ENCODE data around the gene NAP1L4. TPM values are rescaled to one million over a fixed set of nuclear protein-coding genes. Genes with fewer than 3 reads are reported as not detected.
"Not testable (repeated sequence)": the region's sequence is repeated elsewhere in the genome, so short reads cannot be mapped to it uniquely, and the experiment has no call there.

NAP1L4 gene
- total RNA-seq, 1 donor: 72.0 TPM

DNA sequence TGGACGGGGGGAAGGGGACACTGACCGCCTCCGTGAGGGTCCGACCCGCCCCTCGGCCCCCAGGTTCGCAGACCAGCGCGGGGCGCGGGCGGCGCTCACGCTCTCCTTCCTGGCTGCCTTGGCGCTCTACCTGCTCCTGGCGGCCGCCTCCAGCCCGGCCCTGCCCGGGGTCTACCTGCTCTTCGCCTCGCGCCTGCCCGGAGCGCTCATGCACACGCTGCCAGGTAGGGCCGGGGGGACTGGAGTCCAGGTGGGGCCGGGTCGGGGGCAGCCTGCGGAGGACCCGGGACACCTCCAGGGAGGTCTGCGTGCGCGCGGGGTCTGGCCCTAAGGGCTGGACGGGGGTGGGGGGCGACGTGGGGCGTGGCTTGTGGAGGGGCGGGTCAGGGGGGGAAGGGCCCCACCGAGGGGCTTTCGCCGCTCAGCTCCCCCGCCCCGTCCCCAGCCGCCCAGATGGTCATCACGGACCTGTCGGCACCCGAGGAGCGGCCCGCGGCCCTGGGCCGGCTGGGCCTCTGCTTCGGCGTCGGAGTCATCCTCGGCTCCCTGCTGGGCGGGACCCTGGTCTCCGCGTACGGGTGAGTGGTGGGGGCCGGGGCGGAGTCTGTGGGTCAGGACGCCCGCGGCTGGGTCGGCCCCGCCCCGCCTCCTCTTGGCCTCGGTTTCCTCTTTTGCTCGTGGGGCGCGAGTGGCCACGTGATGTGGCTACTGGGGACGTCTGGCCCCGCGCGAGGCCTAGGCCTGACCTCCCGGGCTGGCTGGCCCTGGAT, 82.8 kb downstream of the NAP1L4 start:
- Histone ChIP-seq H2AFZ (ENCODE audit: low read length) (no peak overlapping the region), H3K4me1 (ENCODE audit: insufficient read depth, low read length) (peaks cover 17% of the 10 kb centered on the region), H3K4me2 (ENCODE audit: insufficient read depth, low read length) (no peak overlapping the region), H3K27ac (ENCODE audit: low read depth, low read length) (no peak overlapping the region), H3K36me3 (ENCODE audit: insufficient read depth, low read length) (no peaks in the 10 kb centered on the region), H3K9me3 (ENCODE audit: low read depth, low read length) (no peaks in the 10 kb centered on the region), H4K20me1 (ENCODE audit: insufficient read depth, low read length) (peaks cover 5% of the 10 kb centered on the region), H3K27me3 (ENCODE audit: insufficient read depth, low read length) (no peaks in the 10 kb centered on the region), H3K4me3 (ENCODE audit: insufficient read depth, low read length) (no peak overlapping the region), H3K79me2 (ENCODE audit: insufficient read depth, low read length) (no peaks in the 10 kb centered on the region)
- DNase-seq (ENCODE audit: insufficient read length, low spot score, missing footprints): no peak
- TF ChIP-seq, protein P1, sequence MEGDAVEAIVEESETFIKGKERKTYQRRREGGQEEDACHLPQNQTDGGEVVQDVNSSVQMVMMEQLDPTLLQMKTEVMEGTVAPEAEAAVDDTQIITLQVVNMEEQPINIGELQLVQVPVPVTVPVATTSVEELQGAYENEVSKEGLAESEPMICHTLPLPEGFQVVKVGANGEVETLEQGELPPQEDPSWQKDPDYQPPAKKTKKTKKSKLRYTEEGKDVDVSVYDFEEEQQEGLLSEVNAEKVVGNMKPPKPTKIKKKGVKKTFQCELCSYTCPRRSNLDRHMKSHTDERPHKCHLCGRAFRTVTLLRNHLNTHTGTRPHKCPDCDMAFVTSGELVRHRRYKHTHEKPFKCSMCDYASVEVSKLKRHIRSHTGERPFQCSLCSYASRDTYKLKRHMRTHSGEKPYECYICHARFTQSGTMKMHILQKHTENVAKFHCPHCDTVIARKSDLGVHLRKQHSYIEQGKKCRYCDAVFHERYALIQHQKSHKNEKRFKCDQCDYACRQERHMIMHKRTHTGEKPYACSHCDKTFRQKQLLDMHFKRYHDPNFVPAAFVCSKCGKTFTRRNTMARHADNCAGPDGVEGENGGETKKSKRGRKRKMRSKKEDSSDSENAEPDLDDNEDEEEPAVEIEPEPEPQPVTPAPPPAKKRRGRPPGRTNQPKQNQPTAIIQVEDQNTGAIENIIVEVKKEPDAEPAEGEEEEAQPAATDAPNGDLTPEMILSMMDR (IDR thresholded peaks at IDR 0.05; ENCODE audit: extremely low read depth, low read depth, low read length): no peak

DNA sequence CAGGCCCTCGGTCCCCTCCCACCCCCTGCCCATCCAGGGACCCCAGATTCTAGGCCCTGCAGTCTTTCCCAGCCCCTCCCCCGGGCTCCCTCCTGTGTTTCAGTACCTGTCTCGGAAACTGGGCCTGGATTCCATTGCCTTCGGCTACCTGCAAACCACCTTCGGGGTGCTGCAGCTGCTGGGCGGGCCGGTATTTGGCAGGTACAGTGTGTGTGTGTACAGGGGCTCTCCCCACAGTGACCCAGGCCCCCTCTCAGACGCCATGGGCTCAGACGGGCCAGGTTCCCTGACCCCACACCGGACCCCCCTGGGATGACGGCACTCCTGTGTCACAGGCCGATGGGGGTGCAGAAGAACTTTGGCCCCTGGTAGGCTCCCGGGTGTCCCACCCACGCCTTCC, 84.0 kb downstream of the NAP1L4 start:
- Histone ChIP-seq H3K79me2 (ENCODE audit: insufficient read depth, low read length) (no peaks in the 10 kb centered on the region), H3K9me3 (ENCODE audit: low read depth, low read length) (no peaks in the 10 kb centered on the region), H3K4me1 (ENCODE audit: insufficient read depth, low read length) (peaks cover 12% of the 10 kb centered on the region), H3K4me2 (ENCODE audit: insufficient read depth, low read length) (no peak overlapping the region), H3K36me3 (ENCODE audit: insufficient read depth, low read length) (no peaks in the 10 kb centered on the region), H4K20me1 (ENCODE audit: insufficient read depth, low read length) (no peaks in the 10 kb centered on the region), H3K4me3 (ENCODE audit: insufficient read depth, low read length) (no peak overlapping the region), H3K27me3 (ENCODE audit: insufficient read depth, low read length) (no peaks in the 10 kb centered on the region), H2AFZ (ENCODE audit: low read length) (no peak overlapping the region), H3K27ac (ENCODE audit: low read depth, low read length) (no peak overlapping the region)
- TF ChIP-seq, protein P1 (IDR thresholded peaks at IDR 0.05; ENCODE audit: extremely low read depth, low read depth, low read length): no peak
- DNase-seq (ENCODE audit: insufficient read length, low spot score, missing footprints): no peak

DNA sequence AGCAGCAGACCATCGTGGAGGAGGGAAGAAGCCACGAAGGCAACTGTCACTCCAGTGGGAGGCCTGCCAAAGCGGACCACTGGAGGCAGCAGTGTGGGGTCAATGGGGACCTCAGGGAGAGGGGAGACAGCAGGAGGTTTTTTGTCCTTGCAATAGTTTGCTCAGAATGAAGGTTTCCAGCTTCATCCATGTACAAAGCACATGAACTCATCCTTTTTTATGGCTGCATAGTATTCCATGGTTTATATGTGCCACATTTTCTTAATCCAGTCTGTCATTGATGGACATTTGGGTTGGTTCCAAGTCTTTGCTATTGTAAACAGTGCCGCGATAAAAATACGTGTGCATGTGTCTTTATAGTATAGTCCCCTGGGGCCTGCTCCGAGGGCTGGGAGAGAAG, 86.8 kb downstream of the NAP1L4 start:
- H3K9me3 ChIP-seq (ENCODE audit: low read depth, low read length); H3K27ac ChIP-seq (ENCODE audit: low read depth, low read length); DNase-seq (ENCODE audit: insufficient read length, low spot score, missing footprints); H3K36me3 ChIP-seq (ENCODE audit: insufficient read depth, low read length); H3K4me3 ChIP-seq (ENCODE audit: insufficient read depth, low read length); H3K4me1 ChIP-seq (ENCODE audit: insufficient read depth, low read length); H3K79me2 ChIP-seq (ENCODE audit: insufficient read depth, low read length); H4K20me1 ChIP-seq (ENCODE audit: insufficient read depth, low read length); H3K27me3 ChIP-seq (ENCODE audit: insufficient read depth, low read length); H3K4me2 ChIP-seq (ENCODE audit: insufficient read depth, low read length); H2AFZ ChIP-seq (ENCODE audit: low read length): not testable (repeated sequence)

DNA sequence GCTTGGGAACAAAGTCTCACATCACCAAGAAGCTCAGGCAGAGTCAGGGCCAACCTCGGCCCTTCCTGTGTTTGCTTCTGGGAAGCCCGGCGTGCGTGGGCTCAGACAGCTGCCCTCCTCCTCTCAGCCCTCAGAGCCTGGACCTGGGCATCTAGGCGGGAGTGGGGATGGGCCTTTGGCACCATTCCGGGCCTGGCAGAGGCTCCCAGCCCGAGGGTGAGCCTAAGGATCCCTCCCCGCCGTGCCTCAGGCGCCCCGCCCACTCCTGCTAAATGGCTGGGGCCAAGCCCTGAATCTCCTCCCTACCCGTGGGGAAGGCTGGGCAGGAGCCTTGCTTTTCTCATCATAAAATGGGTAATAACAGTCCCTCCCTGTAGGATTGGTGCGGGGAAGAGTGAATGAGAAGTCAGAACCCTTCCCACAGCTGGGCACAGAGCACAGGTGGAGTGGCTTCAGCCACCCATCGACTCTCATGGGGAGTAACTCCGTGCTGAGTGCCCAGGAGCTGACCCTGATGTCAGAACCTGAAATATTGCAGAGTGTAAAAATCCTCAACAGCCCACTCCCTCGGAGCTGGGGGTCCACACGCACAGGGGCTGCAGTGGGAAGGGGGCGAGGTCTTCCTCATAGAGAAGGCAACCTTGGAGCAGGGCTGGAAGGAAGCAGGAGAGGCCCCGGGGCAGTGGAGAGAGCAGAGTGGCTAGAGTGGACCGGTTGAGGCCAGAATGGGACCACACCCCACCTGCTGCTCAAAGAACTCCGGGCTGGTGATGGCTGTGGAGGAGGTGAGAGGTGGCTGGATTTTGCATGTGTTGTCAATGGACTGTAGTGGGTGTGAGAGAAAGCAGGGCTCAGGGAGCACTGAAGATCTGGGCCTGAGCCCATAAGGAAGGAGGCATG, 87.7 kb downstream of the NAP1L4 start:
- TF ChIP-seq, protein P1 (IDR thresholded peaks at IDR 0.05; ENCODE audit: extremely low read depth, low read depth, low read length): no peak
- H3K27ac ChIP-seq (ENCODE audit: low read depth, low read length): no peak overlapping the region
- no peaks in the 10 kb centered on the region for H3K79me2 ChIP-seq (ENCODE audit: insufficient read depth, low read length)
- no peak overlapping the region for H3K4me3 ChIP-seq (ENCODE audit: insufficient read depth, low read length)
- no peak overlapping the region for H2AFZ ChIP-seq (ENCODE audit: low read length)
- no peaks in the 10 kb centered on the region for H3K9me3 ChIP-seq (ENCODE audit: low read depth, low read length)
- H4K20me1 ChIP-seq (ENCODE audit: insufficient read depth, low read length): no peaks in the 10 kb centered on the region
- H3K36me3 ChIP-seq (ENCODE audit: insufficient read depth, low read length): no peaks in the 10 kb centered on the region
- no peaks in the 10 kb centered on the region for H3K27me3 ChIP-seq (ENCODE audit: insufficient read depth, low read length)
- DNase-seq (ENCODE audit: insufficient read length, low spot score, missing footprints): no peak
- no peaks in the 10 kb centered on the region for H3K4me1 ChIP-seq (ENCODE audit: insufficient read depth, low read length)
- H3K4me2 ChIP-seq (ENCODE audit: insufficient read depth, low read length): no peak overlapping the region

Measured in osteoblast (primary cell).